ENCODE data around the gene CILP2.

DNA sequence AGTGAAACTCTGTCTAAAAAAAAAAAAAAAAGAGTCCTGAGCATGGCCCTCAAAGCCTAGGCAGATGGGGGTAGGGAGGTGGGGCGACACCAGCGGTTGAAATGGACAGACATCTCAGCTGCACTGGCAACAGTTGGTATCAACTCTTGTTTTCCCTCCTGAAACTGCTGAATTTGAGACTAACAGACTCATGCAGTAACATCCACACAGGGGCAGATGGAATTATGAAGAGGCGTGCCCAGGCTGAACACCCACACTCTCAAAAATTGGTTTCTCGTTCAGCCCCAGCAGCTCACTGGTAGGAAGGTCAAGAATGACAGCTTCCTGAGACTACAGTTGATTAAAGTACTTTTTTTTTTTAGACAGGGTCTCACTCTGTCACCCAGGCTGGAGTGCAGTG is 56.3 kb downstream of the CILP2 start:
- TF ChIP-seq, protein P1, sequence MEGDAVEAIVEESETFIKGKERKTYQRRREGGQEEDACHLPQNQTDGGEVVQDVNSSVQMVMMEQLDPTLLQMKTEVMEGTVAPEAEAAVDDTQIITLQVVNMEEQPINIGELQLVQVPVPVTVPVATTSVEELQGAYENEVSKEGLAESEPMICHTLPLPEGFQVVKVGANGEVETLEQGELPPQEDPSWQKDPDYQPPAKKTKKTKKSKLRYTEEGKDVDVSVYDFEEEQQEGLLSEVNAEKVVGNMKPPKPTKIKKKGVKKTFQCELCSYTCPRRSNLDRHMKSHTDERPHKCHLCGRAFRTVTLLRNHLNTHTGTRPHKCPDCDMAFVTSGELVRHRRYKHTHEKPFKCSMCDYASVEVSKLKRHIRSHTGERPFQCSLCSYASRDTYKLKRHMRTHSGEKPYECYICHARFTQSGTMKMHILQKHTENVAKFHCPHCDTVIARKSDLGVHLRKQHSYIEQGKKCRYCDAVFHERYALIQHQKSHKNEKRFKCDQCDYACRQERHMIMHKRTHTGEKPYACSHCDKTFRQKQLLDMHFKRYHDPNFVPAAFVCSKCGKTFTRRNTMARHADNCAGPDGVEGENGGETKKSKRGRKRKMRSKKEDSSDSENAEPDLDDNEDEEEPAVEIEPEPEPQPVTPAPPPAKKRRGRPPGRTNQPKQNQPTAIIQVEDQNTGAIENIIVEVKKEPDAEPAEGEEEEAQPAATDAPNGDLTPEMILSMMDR (IDR thresholded peaks at IDR 0.05; ENCODE audit: insufficient read depth, low read length, poor library complexity, severe bottlenecking) = no peak
- no peak for TF ChIP-seq EZH2phosphoT487 (conservative IDR thresholded peaks at IDR 0.05; ENCODE audit: low read length)
